ENCODE data around the gene ZNF770.
"Not testable (repeated sequence)": the region's sequence is repeated elsewhere in the genome, so short reads cannot be mapped to it uniquely, and the experiment has no call there.

Gene ZNF770

DNA sequence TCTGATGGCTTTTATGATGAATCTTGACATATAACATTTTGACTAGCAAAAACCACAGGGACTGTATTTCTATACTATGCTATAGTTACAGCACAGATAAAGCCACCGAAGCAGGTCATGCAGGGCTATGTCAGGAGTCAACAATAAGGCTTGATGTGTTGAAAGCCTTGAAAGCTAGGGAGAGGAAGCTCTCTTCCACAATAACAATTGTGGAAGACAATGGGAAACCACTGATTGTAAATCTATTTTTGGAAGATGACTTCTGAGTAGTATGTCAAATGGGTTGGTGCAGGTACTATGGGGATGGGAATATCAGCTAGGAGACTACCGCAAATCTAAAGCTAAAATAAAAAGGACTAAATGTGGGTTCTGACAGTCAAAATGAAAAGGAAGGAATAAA, 14.6 kb downstream of the ZNF770 start:
- DNase-seq (ENCODE audit: low read depth in 2 of 2), result no peak

DNA sequence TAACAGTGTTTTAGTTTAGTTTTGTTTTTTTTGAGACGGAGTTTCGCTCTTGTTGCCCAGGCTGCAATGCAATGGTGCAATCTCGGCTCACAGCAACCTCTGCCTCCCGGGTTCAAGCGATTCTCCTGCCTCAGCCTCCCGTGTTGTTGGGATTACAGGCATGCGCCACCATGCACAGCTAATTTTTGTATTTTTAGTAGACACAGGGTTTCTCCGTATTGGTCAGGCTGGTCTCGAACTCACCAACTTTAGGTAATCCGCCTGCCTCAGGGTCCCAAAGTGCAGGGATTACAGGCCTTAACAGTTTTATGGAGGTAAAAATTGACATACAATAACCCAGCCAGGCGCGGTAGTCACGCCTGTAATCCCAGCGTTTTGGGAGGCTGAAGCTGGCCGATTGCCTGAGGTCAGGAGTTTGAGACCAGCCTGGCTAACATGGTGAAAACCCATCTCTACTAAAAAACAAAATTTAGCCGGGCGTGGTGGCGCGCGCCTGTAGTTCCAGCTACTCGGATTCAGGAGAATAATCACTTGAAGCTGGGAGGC, 17.9 kb downstream of the ZNF770 start:
- not testable (repeated sequence) for DNase-seq (ENCODE audit: low read depth in 2 of 2)

DNA sequence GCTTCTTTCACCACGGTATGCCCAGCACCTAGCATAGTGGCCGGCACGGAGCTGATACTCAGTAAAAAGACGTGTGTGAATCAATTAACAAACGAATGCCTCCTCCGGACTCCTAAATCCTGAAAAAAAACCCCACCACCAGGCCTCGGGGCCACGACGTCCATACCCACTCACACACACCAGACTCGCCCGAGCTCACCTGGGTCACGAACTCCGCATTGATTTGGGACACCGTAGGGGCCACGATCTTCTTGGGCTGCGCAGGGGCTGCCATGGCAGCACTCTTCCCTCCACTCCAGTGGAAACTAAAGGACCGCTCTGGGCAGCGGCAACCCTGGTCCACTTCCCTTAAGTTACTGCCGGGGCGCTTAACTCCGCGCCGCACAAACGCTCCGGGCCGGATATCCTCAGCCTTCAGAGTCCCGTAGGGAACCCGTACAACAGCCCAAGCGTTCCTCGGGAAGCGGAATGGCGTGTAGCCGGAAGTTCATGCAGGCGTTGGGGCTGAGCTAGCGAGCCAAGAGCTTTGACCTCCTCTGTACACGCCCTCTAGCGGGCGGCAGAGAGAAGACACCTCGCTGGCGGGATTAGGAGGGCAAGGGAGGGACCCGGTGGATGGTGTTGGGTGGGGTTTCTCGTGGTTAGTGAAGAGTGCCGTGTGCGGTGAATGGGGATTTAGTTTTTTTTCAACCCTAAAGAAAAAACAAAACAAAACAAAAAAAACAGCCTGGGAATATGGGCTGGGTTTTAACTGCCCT, 18.6 kb downstream of the ZNF770 start, which contains the start of gene AQR:
TSS of gene AQR (minus strand) at position 403 of the 758 bp plus-strand sequence. CDS start at position 274, 129 bp downstream.
- peak; percentile 82 to 86 for DNase-seq (ENCODE audit: low read depth in 2 of 2)

DNA sequence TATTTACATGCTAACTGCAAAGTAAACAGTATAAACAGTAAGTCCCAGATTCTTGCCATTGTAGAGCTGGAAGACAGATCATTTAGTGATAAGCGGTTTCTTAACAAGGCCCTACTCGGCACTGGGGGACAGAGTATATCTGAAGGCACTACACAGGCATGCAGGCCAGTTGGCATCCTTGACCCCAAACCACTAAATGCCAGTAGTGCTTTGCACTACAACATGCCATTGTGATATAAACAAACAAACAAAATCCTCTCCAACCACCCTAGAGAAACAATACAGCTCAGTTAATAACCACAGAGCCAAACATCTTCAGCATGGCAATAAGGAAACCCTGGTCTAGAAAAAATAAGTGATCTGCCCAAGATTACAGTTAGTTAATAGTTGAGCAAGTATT, 23.8 kb downstream of the ZNF770 start:
- no peak for DNase-seq (ENCODE audit: low read depth in 2 of 2)

DNA sequence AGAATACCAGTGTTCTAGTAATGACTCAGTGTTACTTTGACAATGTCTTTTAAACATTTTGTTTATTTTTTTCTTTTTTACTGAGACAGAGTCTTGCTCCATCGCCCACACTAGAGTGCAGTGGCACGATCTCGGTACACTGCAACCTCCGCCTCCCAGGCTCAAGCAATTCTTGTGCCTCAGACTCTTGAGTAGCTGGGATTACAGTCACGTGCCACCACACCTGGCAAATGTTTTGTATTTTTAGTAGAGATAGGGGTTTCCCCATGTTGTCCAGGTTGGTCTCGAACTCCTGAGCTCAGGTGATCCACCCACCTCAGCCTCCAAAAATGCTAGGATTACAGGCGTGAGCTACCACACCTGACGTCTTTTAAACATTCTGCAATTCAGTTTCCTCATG, 34.2 kb downstream of the ZNF770 start:
- no peak for DNase-seq (ENCODE audit: low read depth in 2 of 2)

DNA sequence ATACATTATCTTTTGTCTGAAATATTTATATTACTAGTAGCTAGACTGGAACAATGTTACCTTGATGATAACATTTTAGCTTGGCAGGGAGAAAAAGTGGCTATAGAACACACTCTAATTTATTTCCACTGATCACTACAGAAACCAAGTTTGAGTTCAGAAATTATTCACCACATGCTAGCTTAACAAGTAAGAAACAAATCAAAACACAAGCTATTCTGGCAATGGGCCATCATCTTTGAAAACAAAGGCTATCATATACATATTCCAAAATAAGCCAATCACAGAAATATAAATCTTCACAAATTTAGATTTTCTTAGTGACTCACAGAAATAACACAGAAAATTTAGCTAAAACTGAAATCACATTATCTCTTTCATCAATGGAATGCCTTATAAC, 35.6 kb downstream of the ZNF770 start:
- DNase-seq (ENCODE audit: low read depth in 2 of 2), result no peak

DNA sequence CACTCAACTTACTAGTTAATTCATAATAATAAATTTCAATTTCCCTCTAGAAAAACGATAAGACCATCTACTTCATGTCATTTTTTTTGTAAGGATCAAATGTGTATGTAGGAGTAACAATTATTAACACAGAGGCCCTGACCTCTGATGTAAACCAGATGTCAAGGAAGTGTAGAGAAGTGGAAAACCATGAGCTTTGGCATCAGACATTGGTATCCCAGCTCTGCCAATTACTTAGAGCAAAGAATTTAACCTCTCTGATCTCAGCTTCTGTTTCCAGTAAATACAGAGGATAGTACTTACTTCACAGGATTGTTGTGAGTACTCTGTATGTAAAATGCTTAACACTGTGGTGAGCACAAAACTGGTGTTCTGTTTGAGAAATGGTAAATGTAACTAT, 36.1 kb downstream of the ZNF770 start:
- no peak for DNase-seq (ENCODE audit: low read depth in 2 of 2)

DNA sequence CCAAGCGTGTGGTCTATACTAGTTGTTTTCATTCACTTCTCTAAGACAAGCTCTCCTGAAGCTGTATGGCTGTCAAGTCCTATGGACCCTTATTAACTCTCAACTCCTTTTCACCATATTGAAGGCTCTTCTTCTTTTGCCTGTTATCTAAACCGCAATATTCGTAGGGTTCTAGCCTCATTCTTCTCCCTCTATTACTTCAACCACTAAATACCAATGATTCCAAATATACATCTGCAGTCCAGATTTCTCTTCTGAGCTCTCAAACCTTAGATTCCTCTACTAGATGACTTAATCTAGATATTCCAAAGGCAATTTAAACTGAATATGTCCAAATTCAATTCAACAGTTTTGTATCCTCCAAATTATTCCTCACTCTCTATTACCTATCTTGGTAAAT, 43.2 kb downstream of the ZNF770 start:
- no peak for DNase-seq (ENCODE audit: low read depth in 2 of 2)

DNA sequence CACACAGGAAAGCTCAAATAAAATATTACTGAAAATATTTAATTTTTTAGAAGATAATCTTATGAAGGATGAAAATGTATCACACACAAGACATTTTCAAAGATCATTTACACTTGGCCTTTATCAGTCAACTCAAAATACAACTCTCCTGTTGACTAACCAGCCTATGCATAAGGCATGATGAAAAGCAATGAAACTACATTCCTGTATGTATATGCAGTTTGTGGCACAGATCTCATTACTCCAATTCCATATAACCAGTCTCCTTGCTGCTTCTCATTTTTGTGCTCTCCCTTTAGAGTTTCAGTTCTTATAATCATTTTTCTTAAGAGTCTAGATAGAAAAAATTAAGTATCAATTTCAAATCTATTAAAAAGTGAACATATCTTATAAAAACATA, 44.4 kb downstream of the ZNF770 start:
- DNase-seq (ENCODE audit: low read depth in 2 of 2), result no peak

DNA sequence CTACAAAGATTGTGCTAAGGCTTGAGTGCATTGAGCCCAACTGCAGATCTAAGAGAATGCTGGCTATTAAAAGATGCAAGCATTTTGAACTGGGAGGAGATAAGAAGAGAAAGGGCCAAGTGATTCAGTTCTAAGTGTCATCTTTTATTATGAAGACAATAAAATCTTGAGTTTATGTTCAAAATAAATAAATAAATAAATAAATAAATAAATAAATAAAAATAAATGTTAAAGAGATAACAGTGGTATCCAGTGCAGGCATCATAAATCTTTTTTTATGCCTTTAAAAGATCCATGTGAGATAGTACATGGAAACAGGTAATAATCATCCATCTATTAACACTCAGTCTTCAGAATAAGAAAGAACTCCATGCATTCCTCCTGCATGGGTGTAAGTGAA, 44.8 kb downstream of the ZNF770 start:
- DNase-seq (ENCODE audit: low read depth in 2 of 2), result not testable (repeated sequence)

DNA sequence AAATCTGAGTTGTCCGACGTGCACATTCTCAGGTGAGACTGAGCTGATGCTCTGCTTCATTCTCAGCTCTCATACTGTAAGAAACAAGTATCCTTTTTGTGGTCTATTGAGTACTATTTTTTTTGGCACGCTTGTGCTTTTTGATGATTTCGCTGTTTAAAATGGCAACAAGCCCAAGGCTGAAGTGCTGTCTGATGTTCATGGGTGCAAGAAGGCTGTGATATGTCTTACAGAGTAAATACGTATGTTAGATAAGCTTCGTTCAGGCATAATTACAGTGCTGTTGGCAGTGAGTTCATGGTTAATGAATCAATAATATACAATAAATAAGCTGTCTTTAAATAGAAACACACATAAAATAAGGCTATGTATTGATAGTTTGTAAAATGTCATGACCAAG, 45.7 kb downstream of the ZNF770 start:
- DNase-seq (ENCODE audit: low read depth in 2 of 2), result no peak

DNA sequence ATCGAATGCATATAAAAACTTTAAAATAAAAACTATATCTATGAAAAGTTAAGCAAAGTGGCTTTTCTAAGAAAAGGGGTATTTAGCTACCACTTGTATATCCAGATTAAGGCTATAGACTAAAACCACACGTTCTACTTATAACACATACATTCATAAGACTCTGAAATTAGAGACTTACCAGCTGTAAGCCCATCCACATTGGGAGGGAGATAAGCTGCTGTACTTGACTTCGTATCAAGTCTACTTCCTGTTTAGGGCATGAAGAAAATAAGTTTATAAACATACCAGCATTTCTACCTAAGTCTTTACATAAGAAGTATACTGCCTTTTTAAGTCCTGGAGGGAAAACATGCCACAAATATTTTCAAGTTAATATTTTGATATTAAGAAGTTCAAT, 46.3 kb downstream of the ZNF770 start:
- DNase-seq (ENCODE audit: low read depth in 2 of 2), result no peak

DNA sequence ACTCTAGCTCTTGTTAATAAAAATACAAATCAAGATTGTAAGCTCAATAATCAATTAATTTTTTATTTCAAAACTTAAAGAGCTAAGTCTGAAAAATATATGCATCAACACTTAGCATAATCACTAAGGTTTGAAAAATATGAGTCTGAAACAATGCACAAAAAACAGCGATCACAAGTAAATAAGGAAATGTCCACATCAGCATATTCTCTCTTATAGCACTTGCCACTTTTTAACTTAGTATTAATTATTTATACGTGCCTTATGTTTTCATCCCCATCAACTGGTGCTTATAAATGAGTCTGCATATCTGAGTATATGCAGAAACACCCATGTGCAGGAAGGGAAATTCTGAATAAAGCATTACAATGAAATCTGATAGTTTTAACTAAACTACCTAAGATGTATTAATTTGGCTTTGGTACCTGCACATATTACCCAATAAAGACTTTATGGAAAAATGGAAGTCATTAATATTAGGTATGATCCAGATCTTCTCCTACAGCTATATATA, 46.8 kb downstream of the ZNF770 start:
- DNase-seq (ENCODE audit: low read depth in 2 of 2), result no peak

DNA sequence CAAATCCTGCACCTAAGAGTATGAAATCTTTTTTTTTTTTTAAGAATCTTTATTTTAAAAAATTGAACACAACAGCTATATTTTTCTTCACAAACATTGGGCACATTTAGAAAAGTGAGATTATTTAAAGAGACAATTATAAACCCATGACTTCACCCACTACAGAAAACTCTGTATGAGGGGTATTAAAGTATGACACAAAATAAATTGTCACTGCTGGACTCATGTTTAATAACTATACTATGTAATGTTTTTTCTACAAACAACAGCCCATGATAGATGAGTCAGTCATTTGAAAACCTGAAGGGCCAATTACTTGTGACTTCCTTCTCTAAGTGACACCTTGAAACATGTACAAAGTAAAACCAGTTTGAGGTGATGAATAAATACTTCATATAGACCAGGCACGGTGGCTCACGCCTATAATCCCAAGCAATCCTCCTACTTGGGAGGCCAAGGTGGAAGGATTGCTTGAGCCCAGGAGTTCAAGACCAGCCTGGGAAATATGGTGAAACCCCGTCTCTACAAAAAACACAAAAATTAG, 54.6 kb downstream of the ZNF770 start:
- DNase-seq (ENCODE audit: low read depth in 2 of 2), result no peak

DNA sequence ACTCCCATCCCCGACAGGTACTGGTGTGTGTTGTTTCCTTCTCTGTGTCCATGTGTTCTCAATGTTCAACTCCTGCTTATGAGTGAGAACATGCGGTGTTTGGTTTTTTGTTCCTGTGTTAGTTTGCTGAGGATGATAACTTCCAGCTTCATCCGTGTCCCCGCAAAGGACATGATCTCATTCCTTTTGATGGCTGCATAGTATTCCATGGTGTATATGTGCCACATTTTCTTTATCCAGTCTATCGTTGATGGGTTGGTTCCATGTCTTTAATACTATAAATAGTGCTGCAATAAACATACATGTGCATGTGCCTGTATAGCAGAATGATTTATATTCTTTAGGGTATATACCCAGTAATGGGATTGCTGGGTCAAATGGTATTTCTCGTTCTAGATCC, 59.7 kb downstream of the ZNF770 start:
- DNase-seq (ENCODE audit: low read depth in 2 of 2), result not testable (repeated sequence)

Data from stimulated activated CD8-positive, alpha-beta memory T cell treated with anti-CD3 and anti-CD28 coated beads, Interleukin-2, amount 100 ng/mL, for 48 hours (primary cell).